Esophagus muscularis mucosa (tissue), 4 donors: ENCODE data around the gene HOXC9.

Experiments used
- EP300 ChIP-seq: sonication (generic); formaldehyde crosslinking; IDR thresholded peaks from one replicate; pipeline ENCODE4 v1.6.1; 2017; ENCODE audit warnings: antibody characterized with exemption
- POLR2A ChIP-seq: fragments of 450-650 bp; IDR thresholded peaks from one replicate; pipeline ENCODE4 v1.6.1; 2017; ENCODE audit warnings: antibody characterized with exemption, moderate library complexity, mild to moderate bottlenecking, low read depth
- TF ChIP-seq, protein P1 (sequence below), 3 experiments: fragments of 200-600 bp in 2 of 3; fragments of 450-650 bp in 1 of 3; sonication (generic) in 2 of 3; IDR thresholded peaks; one replicate each; pipeline ENCODE4 v1.5.1; 2017 to 2019; ENCODE audit warnings: antibody characterized with exemption in 3 of 3, mild to moderate bottlenecking in 2 of 3, moderate library complexity in 1 of 3

DNA sequence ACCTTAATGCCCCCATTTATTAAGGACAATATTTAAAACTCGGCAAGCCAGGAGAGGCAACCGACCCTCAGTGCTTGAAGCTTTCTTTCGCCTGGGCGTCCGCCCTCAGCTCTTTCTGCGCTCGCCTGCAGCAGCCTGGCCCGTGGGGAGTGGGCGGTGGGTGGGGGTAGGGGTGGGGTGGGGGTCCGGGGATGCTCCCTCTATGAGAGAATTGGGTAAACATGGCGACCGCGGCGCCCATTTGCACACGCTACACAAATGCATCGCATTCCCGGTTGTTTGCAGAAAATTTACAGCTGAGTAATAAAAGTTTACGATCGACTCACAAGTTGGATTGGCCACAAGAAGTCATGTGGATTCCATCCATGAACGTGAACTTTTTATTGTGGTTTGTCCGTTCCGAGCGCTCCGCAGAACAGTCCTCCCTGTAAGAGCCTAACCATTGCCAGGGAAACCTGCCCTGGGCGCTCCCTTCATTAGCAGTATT lies 16.6 kb downstream of the HOXC9 start:
- TF ChIP-seq, protein P1, sequence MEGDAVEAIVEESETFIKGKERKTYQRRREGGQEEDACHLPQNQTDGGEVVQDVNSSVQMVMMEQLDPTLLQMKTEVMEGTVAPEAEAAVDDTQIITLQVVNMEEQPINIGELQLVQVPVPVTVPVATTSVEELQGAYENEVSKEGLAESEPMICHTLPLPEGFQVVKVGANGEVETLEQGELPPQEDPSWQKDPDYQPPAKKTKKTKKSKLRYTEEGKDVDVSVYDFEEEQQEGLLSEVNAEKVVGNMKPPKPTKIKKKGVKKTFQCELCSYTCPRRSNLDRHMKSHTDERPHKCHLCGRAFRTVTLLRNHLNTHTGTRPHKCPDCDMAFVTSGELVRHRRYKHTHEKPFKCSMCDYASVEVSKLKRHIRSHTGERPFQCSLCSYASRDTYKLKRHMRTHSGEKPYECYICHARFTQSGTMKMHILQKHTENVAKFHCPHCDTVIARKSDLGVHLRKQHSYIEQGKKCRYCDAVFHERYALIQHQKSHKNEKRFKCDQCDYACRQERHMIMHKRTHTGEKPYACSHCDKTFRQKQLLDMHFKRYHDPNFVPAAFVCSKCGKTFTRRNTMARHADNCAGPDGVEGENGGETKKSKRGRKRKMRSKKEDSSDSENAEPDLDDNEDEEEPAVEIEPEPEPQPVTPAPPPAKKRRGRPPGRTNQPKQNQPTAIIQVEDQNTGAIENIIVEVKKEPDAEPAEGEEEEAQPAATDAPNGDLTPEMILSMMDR (IDR thresholded peaks at IDR 0.05) = no peak
- TF ChIP-seq POLR2A = no peak
- TF ChIP-seq EP300 = no peak
